ENCODE measurements around the gene DOCK11. TPM values are rescaled to one million over a fixed set of nuclear protein-coding genes. Genes with fewer than 3 reads are reported as not detected.

The DOCK11 gene
- total and polyA plus RNA-seq, 12 donors: 1.3 to 9.4 (median 3.0) TPM

- no peaks in the 10 kb centered on the region for H3K9me3 ChIP-seq
- H3K4me1 ChIP-seq: no peaks in the 10 kb centered on the region
- intact Hi-C loops (cut with DNase I): no loop called here
- no peaks in the 10 kb centered on the region for H3K27me3 ChIP-seq
- ATAC-seq (no peak), DNase-seq (no peak)
- WGBS, 2 donors: 93 to 94% methylated on average over 3 of the region's 3 CpGs
- no peak overlapping the region for H3K4me3 ChIP-seq
- H3K36me3 ChIP-seq: peaks cover 0 to 32% (median 0%) of the 10 kb centered on the region in 9 donors
- no peak overlapping the region for H3K27ac ChIP-seq
- TF ChIP-seq CTCF (IDR thresholded peaks at IDR 0.05): no peak
Measured at GRCh38 chrX:118685393-118685792, 189.8 kb downstream of the DOCK11 start.

- H3K27ac ChIP-seq: no peak overlapping the region
- no peaks in the 10 kb centered on the region for H3K27me3 ChIP-seq
- intact Hi-C loops (cut with DNase I): no loop called here
- H3K4me1 ChIP-seq: peaks cover 0 to 1% (median 0%) of the 10 kb centered on the region in 9 donors
- DNase-seq (no peak), ATAC-seq (no peak)
- no peaks in the 10 kb centered on the region for H3K9me3 ChIP-seq
- peaks cover 0 to 14% (median 0%) of the 10 kb centered on the region in 9 donors for H3K36me3 ChIP-seq
- TF ChIP-seq CTCF (IDR thresholded peaks at IDR 0.05): no peak
- no peak overlapping the region for H3K4me3 ChIP-seq
- 95 to 98% methylated on average over 3 of the region's 3 CpGs for WGBS, 2 donors
Measured at GRCh38 chrX:118688935-118689334, 193.3 kb downstream of the DOCK11 start.

GRCh38 chrX:118693843-118694242, 198.2 kb downstream of the DOCK11 start:
- Histone ChIP-seq H3K27me3 (no peaks in the 10 kb centered on the region), H3K4me1 (peaks cover 0 to 5% (median 0%) of the 10 kb centered on the region in 9 donors), H3K9me3 (no peaks in the 10 kb centered on the region), H3K27ac (no peak overlapping the region), H3K4me3 (no peak overlapping the region), H3K36me3 (no peaks in the 10 kb centered on the region)
- DNase-seq (no peak), ATAC-seq (no peak)
- intact Hi-C loops (cut with DNase I): no loop called here
- no peak for TF ChIP-seq CTCF (IDR thresholded peaks at IDR 0.05)
- 42 to 64% methylated on average over 2 of the region's 2 CpGs for WGBS, 2 donors

- no peak for TF ChIP-seq CTCF (IDR thresholded peaks at IDR 0.05)
- H3K4me1 ChIP-seq: peaks cover 0 to 5% (median 0%) of the 10 kb centered on the region in 9 donors
- H3K27ac ChIP-seq: no peak overlapping the region
- no peaks in the 10 kb centered on the region for H3K27me3 ChIP-seq
- intact Hi-C loops (cut with DNase I): no loop called here
- H3K9me3 ChIP-seq: no peaks in the 10 kb centered on the region
- no peak overlapping the region for H3K4me3 ChIP-seq
- ATAC-seq: no peak
- DNase-seq: no peak
- H3K36me3 ChIP-seq: no peaks in the 10 kb centered on the region
- 49 to 56% methylated on average over 6 of the region's 6 CpGs for WGBS, 2 donors
Measured at GRCh38 chrX:118694638-118695037, 199.0 kb downstream of the DOCK11 start.

Measured in heart right ventricle (tissue), 16 donors.